T1000 (cell line): ENCODE results near the gene OR10A6.

Experiments used
- DNase-seq: peaks from one replicate; lab custom pipeline; 2025; ENCODE audit warnings: mixed read lengths; lab: John Stamatoyannopoulos, UW

OR10A6 gene

DNA sequence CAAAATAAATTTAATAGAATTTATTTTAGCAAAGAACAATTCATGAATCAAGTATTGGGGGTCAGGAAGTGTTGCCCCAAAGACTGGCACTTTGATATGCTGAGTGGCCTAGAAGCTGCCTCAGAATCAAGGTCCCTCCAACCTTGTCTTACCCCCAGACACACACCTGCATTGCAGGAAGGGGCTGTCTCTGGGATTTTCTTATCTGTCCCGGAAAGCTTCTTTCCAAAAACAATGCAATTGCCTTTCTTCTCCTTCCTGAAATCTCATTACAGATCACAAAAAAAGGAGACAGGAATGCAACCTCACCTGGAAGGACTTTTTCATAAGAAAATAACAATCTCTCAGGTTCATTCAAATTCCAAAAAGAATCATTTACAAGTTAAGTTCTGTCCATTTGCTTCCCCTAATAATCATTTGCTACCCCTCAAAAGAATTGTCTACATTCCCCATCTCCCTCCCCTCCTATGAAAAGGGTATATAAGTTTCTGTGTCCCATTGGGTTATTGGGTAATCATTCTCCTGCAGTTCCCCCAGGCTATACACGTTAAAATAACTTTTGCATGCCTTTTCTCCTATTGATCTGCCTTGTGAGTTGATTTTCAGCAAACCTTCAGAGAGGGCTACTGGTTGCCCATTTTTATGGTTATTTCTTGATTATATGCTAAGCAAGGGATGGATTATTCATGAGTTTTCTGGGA lies 21.3 kb downstream of the OR10A6 start:
- no peak for DNase-seq

DNA sequence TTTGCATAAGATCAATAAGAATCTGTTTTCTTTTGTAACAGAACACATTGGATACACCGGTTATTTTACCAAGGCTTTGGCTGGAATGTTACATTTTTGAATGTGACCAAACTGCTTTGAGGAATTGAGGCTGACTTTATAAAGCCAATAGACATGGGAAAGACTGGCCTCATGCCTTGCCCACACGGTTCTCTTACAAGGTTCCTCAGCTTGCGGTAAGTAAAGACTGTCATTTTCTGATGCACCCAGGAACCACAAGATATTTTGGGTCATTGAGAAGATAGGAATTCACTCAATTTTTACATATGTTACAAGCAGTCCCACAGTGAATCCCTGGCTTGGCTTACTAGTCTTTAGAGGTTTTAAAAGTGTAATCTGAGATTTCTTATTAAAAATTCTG lies 23.9 kb downstream of the OR10A6 start:
- no peak for DNase-seq

DNA sequence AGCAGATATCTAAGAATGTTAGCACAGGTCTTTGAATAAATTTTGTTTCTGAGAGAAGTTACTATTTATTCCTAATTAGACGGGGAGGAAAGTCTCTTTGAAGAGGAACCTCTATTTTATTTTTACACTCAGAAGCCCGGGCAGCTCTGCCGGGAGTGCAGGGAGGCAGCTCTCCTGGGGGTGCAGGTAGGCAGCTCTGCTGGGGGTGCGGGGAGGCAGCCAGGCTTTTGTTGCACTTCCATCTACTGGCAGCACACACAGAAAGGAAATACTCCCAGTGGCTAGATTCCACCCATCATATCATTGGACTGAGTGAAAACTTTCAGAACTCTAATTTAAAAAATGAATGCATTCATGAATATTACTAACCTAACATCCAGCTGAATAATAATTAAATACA lies 24.6 kb downstream of the OR10A6 start:
- no peak for DNase-seq

DNA sequence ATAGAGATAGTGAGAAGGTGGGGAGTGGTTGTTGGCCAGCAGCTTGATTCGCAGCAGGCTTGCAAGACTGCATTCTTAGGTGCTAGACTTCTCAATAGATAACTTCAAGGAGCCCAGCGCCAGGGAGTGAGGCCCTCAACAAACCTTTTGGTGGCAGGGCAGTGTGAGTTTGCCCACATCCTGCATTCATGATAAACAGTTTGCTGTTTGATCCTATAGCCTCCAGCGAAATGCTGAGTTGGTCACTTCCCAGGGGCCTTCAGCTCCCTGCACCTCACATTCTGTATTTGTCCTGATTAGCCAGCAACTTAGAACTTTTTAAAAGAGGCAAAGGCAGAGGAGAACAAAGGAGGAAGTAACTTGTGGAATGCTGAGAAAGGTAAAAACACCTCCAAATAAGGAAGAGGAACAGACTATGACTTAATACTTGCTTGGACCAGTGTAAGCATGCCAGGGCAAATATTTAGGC lies 25.1 kb downstream of the OR10A6 start:
- DNase-seq = no peak

DNA sequence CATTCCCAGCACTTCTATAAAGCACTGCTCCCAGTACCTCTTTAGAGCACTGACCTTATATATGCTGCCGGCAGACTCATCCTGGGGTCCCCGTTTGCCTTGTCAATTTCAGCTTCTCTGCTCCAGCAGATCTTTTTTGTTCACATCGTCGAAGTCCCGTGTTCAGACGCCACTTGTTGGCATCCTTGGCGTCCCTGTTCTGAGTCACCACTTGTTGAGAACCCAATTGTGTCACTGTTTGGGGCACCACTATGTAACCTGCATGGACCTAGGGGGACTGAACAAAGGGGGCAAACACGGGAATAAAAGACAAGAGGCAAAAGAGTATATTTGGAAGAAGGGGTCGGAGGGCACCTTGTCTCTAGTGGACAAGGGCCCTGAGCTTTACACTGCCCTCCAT lies 25.5 kb downstream of the OR10A6 start:
- DNase-seq = no peak

DNA sequence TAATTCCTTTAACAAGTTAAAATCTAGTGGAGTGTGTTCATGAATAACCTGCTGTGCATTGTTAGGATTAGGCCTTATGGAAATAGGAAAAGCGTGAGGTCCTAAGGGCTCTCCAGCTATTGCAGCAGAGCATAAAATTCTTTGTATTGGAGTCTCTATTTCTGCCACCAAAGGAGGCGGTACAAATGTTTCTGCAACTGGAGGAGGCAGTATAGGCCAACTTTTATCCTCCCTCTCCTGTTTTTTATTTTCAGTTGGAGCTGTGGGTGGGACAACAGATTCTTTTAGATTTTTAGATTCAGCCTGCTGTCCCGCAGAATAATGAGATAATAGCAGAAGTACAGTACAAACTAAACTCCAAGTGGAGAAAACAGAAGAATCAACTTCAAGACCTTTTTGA lies 26.2 kb downstream of the OR10A6 start:
- no peak for DNase-seq

DNA sequence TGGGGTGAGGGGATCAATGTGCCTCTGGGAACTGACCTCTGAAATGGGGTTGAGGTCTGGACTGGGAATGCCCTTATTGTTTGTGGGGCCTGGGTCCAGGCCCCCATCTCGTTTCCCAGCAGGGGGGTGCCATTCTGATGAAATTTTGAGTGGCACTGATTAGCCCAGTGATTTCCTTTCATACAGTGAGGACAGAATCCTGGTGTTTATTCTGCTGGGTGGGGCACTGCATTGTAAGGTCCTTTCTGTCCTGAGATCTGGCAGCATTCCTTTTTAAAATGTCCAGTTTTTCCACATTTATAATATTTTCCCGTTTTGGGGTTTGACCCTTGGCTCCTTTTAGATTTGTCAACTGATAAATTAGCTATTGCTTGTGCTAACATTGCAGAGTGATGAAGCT lies 27.1 kb downstream of the OR10A6 start:
- no peak for DNase-seq

DNA sequence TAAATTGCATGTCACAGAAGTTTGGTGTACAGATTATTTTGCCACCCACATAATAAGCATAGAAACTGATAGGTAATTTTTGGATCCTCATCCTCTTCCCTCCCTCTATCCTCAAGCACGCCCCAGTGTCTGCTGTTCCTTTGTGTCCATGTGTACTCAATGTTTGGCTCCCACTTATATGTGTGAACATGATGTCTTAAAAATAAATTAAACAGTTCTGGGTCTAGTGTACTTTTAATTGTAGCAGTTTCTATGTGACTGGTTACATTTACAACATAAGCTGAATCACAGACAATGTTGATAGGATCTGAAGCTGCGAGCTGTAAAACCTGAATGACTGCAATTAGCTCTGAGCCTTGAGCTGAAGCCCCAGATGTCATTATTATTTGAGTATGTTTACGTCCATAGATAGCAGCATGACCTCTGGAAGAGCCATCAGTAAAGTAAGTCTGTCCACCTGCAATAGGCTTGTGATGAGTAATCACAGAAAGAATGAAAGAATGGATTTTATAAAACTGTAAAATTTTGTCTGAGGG lies 29.7 kb downstream of the OR10A6 start:
- DNase-seq = no peak

DNA sequence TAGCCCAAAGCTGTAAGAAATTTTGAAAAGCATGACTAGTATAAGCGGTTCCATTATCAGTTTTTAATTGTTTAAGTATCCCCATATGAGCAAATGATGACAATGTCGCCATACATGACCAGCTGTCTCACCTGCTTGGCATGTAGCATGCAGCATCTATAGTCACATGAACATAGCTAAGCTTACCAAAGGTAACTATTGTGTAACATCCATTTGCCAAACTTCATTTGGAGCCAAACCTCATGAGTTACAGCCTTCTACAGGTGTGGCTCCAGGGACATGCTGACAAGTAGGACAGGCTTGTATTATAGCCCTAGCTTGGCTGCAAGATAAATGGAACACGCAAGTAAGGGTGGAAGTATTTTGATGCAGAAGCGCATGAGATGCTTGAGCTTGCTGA lies 30.4 kb downstream of the OR10A6 start:
- DNase-seq = no peak

DNA sequence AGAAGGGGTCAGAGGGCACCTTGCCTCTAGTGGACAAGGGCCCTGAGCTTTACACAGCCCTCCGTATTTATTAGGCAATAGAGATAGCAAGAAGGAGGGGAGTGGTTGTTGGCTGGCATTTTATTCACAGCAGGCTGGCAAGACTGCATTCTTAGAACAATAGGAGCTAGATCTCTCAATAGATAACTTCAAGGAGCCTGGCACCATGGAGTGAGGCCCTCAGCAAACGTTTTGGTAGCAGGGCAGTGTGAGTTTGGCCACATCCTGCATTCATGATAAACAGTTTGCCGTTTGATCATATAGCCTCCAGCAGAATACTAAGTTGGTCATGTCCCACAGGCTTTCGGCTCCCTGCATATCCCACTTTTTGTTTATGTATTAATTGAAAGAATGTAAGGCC lies 31.6 kb downstream of the OR10A6 start:
- no peak for DNase-seq

DNA sequence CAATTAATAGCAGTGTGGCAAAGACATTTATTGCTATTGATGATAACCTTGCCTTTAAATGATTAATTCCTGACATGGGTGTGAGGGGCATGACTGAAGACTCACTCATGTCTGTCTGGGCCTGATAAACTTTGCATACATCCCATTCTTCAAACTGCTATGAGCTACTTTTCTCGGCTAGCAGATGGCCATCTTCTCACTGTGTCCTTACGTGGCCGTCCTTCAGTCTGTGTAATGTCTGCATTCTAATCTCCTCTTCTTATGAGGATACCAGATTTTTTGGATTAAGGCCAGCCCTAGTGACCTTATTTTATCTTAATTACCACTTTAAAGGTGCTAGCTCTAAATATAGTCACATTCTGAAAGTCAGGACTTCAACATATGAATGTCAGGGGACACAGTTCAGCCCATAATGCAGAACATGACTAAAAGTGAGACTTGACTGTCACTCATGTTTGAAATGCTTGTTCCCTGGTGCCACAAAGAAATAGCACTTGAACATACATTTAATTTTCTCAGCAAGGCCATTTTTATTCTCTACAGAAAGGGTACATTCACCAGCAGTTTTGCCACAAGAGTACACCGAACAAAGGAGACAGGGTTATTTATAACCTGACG lies 32.3 kb downstream of the OR10A6 start:
- DNase-seq = no peak

DNA sequence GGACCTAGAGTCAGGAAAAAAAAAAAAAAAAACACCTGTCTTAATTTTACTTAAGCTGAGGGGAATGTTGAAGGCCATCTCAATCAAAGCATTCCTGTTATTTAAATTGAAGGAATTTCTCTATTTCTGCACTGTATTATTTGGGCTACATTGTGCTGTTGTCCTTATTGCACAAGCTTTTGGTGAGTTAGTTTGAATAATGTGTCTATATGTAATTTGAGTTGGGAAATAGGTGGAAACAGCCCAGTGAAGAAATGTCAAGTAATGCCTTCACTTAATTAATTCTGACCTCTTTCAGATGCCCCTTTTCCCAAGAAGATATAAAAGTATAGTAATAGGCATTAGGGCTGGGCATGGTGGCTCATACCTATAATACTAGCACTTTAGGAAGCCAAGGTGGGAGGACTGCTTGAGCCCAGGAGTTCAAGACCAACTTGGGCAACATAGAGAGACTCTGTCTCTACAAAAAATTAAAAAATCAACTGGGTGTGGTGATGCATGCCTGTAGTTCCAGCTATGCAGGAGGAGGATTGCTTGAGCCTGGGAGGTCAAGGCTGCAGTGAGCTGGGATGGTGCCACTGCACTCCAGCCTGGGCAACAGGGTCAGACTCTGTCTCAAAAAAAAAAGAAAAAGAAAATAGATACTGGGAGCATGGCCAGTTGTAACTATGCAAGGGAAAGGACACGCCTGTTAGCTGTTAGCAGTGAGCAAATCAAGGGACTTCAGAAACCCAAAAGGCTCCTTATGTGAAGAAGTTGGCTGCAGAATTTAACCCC lies 34.9 kb downstream of the OR10A6 start:
- DNase-seq = no peak

DNA sequence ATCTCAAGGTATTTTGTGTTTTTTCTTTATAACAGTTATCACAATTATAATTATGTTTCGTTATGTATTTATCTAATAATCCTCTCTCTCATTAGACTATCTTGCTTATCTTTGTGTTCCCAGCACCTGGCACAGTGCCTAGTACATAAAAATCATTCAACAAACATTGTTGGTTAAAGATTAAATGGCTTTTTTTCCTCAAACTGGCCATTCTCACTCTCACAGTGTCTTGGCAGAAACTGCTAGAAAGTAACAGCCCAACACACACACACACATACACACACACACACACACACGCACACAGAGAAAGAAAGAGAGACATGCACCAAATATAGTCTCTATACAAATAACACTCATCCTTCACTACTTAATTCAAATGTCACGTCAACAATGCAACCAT lies 36.8 kb downstream of the OR10A6 start:
- no peak for DNase-seq

DNA sequence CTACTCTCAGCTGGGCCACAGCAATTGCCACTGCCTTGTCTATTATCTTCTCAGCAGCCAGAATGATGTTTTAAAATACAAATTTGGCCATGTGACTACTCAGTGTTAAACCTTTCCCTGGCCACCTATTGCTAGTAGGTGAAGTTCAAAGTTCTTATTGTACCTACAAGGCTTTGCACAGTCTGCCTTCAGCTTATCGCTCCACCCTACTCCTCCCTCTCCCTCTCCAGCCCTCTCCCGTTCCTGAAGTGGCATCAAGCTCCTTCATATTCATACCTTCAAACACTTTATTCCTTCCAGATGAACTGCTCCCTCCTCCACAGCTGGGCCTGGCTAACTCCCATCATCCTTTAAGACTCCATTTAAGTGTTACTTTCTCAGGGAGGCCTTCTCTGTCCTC lies 37.3 kb downstream of the OR10A6 start:
- DNase-seq = no peak

DNA sequence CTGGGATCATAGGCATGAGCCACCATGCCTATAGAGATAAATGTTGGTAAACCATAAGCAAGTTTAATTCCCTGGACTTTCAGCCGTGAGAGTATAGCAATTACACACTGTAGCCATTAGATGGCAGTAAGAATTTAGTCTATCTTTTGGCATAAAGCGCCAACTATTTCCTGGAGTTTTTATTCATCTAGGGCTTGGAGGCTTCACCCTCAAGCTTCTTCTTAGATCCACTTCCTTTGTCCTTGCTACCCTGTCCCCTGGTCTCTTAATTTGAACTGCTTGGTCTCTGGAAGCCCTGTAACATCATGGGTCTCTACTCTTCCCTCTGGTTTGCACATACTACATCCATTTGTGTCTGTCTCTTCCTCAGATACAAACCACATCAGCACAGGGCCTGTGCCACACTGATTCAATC lies 38.2 kb downstream of the OR10A6 start:
- DNase-seq = no peak

DNA sequence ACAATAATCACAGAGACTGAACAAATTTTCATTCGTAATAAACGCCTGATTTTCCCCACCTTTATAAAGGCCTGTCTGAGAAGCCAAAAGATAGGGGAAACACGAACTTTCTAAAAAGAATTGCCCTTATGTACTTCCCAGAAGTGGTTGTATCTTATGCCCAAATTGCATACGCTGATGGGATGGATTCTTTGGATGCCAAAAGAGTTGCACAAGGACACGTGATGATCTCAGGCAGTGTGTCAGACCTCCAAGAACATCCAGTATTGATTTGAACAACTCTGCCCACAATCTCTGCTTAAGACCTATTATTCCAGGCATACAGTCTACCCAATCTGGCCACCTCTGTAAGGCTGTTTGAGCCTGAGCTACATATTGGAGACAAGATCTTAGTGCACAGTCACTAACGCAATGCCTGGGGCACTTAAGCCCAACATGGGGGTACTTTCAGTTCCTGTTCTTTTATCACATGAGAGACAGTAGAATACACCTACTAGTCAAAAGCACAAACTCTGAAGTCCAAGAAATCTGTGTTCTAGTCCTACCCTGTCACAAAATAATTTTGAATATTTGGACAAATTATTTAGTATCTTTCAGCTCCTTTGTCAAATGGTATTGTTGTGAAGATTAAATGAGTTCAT lies 38.9 kb downstream of the OR10A6 start:
- no peak for DNase-seq

DNA sequence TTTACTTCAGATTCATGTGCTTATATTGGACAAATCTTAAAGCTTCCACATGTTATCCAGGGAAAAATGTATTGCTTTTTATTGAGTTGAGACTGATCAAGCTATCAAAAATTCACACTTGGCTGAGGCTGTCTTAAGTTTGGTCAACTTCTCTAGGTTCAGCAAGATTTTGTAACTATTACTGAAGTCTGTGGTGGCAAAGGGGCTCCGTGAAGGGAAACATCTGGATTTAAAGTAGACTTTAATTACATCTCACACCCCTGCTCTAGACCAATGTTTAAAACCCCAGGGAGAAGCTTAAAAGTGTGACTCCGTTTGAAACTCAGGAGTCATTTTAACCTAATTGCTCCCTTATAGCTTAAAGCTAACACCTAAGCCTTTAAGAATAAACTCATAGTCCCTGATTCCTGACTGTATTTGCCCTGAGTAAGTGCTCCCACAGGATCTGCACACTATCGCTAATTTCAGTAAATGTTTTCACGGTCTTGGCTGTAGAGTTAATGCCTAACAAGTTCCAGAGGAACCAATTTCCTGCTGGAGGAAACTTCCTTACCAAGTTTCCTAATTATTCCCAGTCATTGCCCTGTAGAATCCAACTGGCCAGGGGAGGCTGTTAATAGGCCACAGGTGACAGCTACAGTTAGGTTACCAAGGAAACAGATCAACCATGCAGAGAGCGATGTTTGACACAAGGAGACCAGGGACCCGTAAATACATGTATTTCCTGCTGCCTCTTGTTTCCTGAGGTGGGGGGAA lies 40.5 kb downstream of the OR10A6 start:
- DNase-seq = no peak

DNA sequence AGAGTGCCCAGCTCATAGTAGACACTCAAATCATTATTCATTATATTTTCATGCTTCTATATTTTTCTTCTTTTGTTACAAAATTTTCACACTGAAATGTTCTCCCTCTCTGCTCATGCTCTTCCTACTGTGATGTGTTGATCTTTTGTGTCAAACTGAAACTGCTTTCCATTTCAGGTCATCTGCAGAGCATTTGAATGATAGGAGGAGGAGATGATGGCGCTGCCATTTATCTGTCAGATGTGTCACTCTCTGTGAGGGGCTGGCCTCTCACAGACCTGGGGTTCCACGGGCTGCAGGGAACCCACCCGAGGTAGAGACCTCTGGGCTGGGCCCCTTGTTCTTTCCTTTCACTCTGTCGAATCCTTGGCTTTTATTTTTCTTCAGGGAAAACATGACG lies 41.1 kb downstream of the OR10A6 start:
- no peak for DNase-seq

DNA sequence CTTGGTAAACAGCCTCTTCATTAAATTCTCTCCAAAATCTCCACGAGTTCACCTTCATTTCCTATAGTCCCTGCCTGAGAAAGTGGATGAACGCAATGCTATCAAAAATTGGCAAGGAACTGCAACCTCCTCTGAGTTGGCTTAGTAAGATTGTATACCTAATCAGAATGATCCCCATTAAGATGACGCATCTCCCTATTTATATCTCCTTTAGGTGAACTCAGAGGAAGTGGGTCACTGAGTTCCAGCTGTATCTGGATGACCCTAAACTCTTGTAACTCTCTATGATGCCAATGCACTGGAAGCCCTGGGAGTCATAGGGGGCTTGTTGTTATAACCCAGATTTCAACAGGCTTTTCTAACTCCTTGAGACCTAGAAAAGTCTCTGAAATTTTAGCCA lies 48.2 kb downstream of the OR10A6 start:
- DNase-seq = no peak
